ENCODE measurements around the gene TMEFF2.

- TF ChIP-seq CTCF (conservative IDR thresholded peaks at IDR 0.05; ENCODE audit: low read depth in 2 of 2): no peak
- TF ChIP-seq REST (IDR thresholded peaks at IDR 0.05; ENCODE audit: unreplicated experiment): no peak
- no peak for TF ChIP-seq EZH2phosphoT487 (IDR thresholded peaks at IDR 0.05; ENCODE audit: unreplicated experiment)
Observed at GRCh38 chr2:192004188-192004963, 190.4 kb downstream of the TMEFF2 start.
